T-cell (primary cell): ENCODE data around the gene FCHSD2. TPM values are rescaled to one million over a fixed set of nuclear protein-coding genes. Genes with fewer than 3 reads are reported as not detected.

Source experiments
- ATAC-seq, 4 experiments: fragments of 200-7000 bp in 3 of 4; fragments of 150-1000 bp in 1 of 4; cut with Tn5 transposase; replicated peaks in 1 of 4; 1 replicate in 3 of 4; 2 replicates in 1 of 4; pipeline ENCODE4 v1.10.0; 2021; ENCODE audit warnings: moderate library complexity in 3 of 4, mild to moderate bottlenecking in 2 of 4, moderate number of reproducible peaks in 1 of 4
- CTCF ChIA-PET, 2 donors: fragments of 300-600 bp; sonication (Branson Sonifier 250); formaldehyde crosslinking; loops; one replicate each; lab custom pipeline; 2022; ENCODE audit warnings: antibody characterized with exemption in 2 of 2; lab: Charles Lee
- POLR2A ChIA-PET, 2 donors: fragments of 300-600 bp; sonication (Branson Sonifier 250); formaldehyde crosslinking; loops; one replicate each; lab custom pipeline; 2022; ENCODE audit warnings: antibody characterized with exemption in 2 of 2; lab: Charles Lee
- DNase-seq, 35 experiments: peaks; one replicate each; pipeline versions ENCODE4 v3.0.0 to v3.0.0-alpha.2; 2013 to 2023
- H3K27ac ChIP-seq: one replicate; pipeline ENCODE4 v1.5.1; 2013; ENCODE audit warnings: low read length
- H3K27me3 ChIP-seq, 2 experiments: replicated peaks in 1 of 2; 1 replicate in 1 of 2; 2 replicates in 1 of 2; pipeline versions ENCODE4 v1.6.1 to v1.7.0; 2013; ENCODE audit warnings: low read length in 1 of 2, mixed read lengths in 1 of 2; ENCODE audit not compliant: control insufficient read depth in 2 of 2, insufficient read depth in 2 of 2; ENCODE audit errors: extremely low read depth in 1 of 2
- H3K36me3 ChIP-seq, 2 donors: 1 replicate in 1 of 2; 2 replicates in 1 of 2; pipeline versions ENCODE4 v1.6.1 to v1.7.0; 2013; ENCODE audit warnings: low read length in 1 of 2; ENCODE audit not compliant: control insufficient read depth in 2 of 2, insufficient read depth in 1 of 2; ENCODE audit errors: extremely low read depth in 1 of 2
- H3K4me1 ChIP-seq, 2 experiments: 1 replicate in 1 of 2; 2 replicates in 1 of 2; pipeline versions ENCODE4 v1.6.1 to v1.7.0; 2013; ENCODE audit warnings: low read length in 2 of 2, mixed read lengths in 1 of 2; ENCODE audit not compliant: insufficient read depth in 2 of 2, control insufficient read depth in 1 of 2; ENCODE audit errors: extremely low read depth in 1 of 2
- H3K4me3 ChIP-seq, 2 donors: 1 replicate in 1 of 2; 2 replicates in 1 of 2; pipeline versions ENCODE4 v1.5.1 to v1.7.0; 2013; ENCODE audit warnings: mild to moderate bottlenecking in 2 of 2, low read length in 1 of 2, moderate library complexity in 1 of 2; ENCODE audit not compliant: control insufficient read depth in 1 of 2; ENCODE audit errors: extremely low read depth in 1 of 2
- H3K9me3 ChIP-seq: 2 replicates; pipeline ENCODE4 v1.7.0; 2013
- H3K27ac Mint-ChIP-seq, 2 donors: one replicate each; pipeline ENCODE4 v1.8.0; 2020 to 2021; ENCODE audit warnings: mild to moderate bottlenecking in 2 of 2, mixed read lengths in 2 of 2
- H3K27me3 Mint-ChIP-seq, 2 donors: one replicate each; pipeline ENCODE4 v1.8.0; 2021 to 2022; ENCODE audit warnings: mixed read lengths in 2 of 2
- H3K36me3 Mint-ChIP-seq: one replicate; pipeline ENCODE4 v1.8.0; 2021; ENCODE audit warnings: mixed read lengths
- H3K4me1 Mint-ChIP-seq, 3 donors: one replicate each; pipeline ENCODE4 v1.8.0; 2020 to 2022; ENCODE audit warnings: mixed read lengths in 3 of 3, mild to moderate bottlenecking in 1 of 3
- H3K4me3 Mint-ChIP-seq, 3 donors: one replicate each; pipeline ENCODE4 v1.8.0; 2020 to 2022; ENCODE audit warnings: mild to moderate bottlenecking in 3 of 3, mixed read lengths in 3 of 3, moderate library complexity in 3 of 3
- H3K9me3 Mint-ChIP-seq, 3 donors: one replicate each; pipeline ENCODE4 v1.8.0; 2020 to 2022; ENCODE audit warnings: mixed read lengths in 3 of 3
- WGBS: methylation state at CpG from one replicate; pipeline ENCODE4 v1.1.5; 2013; ENCODE audit warnings: missing lambda C conversion rate; ENCODE audit not compliant: insufficient coverage; 5-methylcytosine and 5-hydroxymethylcytosine counted together
- total RNA-seq, 35 experiments: library from RNA in 6 of 35; stranded (reverse) in 6 of 35; fragments of 120-200 nt in 1 of 35; gene quantifications; one replicate each; pipeline versions ENCODE4 v1.2.1 to v1.2.4 and lab custom pipeline; 2013 to 2026

Gene FCHSD2
- total RNA-seq, 5 donors from 2014 or later (not counting 1 experiment from before 2014, with no cell fraction given), result 37.0 to 53.8 (median 46.3) TPM

DNA sequence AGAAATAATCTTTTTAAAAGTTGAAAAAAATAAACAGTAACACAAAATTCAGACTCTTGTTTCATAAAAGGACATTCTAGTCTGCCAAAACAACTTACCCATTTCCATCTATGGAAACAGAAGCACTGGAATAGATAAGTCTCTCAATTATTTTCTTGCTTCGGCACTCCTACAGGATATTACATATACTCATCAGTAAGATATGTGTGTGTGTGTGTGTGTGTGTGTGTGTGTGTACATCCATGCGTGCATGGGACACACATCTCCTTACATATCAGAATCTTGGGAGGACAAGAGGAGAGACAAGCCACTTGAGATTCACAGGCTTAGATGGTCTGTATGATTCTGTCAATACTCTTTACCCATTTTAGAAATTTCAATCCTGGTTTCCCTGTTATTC, 183.3 kb downstream of the FCHSD2 start:
- no peak overlapping the region for H3K4me3 ChIP-seq
- no peak for DNase-seq
- no peaks in the 10 kb centered on the region for H3K4me1 Mint-ChIP-seq
- ATAC-seq, result no peak
- H3K9me3 ChIP-seq, result no peaks in the 10 kb centered on the region
- ChIA-PET CTCF (no interaction called here), POLR2A (no interaction called here)
- no peak overlapping the region for H3K4me3 Mint-ChIP-seq
- H3K27me3 Mint-ChIP-seq, result no peaks in the 10 kb centered on the region
- H3K9me3 Mint-ChIP-seq, result no peaks in the 10 kb centered on the region
- H3K27me3 ChIP-seq, result no peaks in the 10 kb centered on the region
- H3K36me3 Mint-ChIP-seq, result peaks cover 36% of the 10 kb centered on the region
- no CpG with 5 or more reads among the region's 2 CpGs for WGBS
- no peak overlapping the region for H3K27ac Mint-ChIP-seq
- H3K36me3 ChIP-seq, result peaks cover 0 to 9% of the 10 kb centered on the region in 2 donors
- no peaks in the 10 kb centered on the region for H3K4me1 ChIP-seq
- H3K27ac ChIP-seq, result no peak overlapping the region

DNA sequence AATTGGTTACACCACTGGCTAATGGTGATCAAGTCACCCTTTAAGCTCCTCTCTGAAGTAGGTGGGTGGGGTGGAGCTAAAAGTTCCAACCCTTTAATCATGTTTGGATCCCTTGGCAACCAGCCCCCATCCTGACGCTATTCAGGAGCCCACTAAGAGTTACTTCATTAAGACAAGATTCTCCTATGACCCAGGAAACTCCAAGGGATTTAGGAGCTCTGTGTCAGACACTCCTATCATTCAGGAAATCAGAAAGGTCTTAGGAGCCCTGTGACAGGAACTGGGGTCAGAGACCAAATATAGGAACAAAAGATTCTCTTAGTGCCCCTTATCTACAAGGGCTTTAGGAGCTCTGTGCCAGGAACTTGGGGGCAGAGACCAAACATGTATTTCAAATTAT, 186.7 kb downstream of the FCHSD2 start:
- Histone ChIP-seq H3K4me1 (no peaks in the 10 kb centered on the region), H3K27me3 (no peaks in the 10 kb centered on the region), H3K27ac (no peak overlapping the region), H3K4me3 (no peak overlapping the region), H3K9me3 (no peaks in the 10 kb centered on the region), H3K36me3 (peaks cover 0 to 5% of the 10 kb centered on the region in 2 donors)
- ATAC-seq, result no peak
- Mint-ChIP-seq H3K9me3 (no peaks in the 10 kb centered on the region), H3K36me3 (peaks cover 33% of the 10 kb centered on the region), H3K4me3 (no peak overlapping the region), H3K27ac (no peak overlapping the region), H3K4me1 (no peaks in the 10 kb centered on the region), H3K27me3 (no peaks in the 10 kb centered on the region)
- ChIA-PET CTCF (interaction anchor here in 1 of 2 donors (0.6 kb wide), 1 partner anchor 31 kb away, joined by 9 read pairs; no protein-coding TSS in a partner anchor), POLR2A (no interaction called here)
- WGBS, result 100% methylated on average over 1 of the region's 1 CpG
- no peak for DNase-seq

DNA sequence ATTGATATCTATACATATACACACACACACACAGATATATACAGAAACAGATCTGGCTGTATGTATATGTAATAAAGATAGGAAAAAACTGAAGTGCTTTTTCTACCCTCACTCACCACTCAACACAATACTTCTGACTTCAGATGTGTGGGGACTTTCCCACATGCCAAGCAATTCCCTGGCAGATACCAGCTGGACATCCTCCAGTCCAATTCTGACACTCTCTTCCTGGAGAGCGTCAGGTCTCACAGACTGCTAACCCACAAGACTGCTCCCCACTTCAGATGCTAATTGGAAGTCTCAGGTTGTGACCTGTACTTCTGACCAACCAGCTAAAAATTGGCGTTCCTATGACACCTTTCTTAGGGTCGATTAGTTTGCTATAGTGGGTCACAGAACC, 187.3 kb downstream of the FCHSD2 start:
- Histone ChIP-seq H3K36me3 (peaks cover 0 to 3% of the 10 kb centered on the region in 2 donors), H3K27me3 (no peaks in the 10 kb centered on the region), H3K4me3 (no peak overlapping the region), H3K4me1 (no peaks in the 10 kb centered on the region), H3K9me3 (no peaks in the 10 kb centered on the region), H3K27ac (no peak overlapping the region)
- CTCF ChIA-PET, result no interaction called here
- no peak for ATAC-seq
- no peak overlapping the region for H3K4me3 Mint-ChIP-seq
- no peak overlapping the region for H3K27ac Mint-ChIP-seq
- POLR2A ChIA-PET, result no interaction called here
- no peaks in the 10 kb centered on the region for H3K27me3 Mint-ChIP-seq
- WGBS, result 75% methylated on average over 1 of the region's 3 CpGs
- H3K9me3 Mint-ChIP-seq, result no peaks in the 10 kb centered on the region
- peaks cover 33% of the 10 kb centered on the region for H3K36me3 Mint-ChIP-seq
- no peak for DNase-seq
- no peaks in the 10 kb centered on the region for H3K4me1 Mint-ChIP-seq

DNA sequence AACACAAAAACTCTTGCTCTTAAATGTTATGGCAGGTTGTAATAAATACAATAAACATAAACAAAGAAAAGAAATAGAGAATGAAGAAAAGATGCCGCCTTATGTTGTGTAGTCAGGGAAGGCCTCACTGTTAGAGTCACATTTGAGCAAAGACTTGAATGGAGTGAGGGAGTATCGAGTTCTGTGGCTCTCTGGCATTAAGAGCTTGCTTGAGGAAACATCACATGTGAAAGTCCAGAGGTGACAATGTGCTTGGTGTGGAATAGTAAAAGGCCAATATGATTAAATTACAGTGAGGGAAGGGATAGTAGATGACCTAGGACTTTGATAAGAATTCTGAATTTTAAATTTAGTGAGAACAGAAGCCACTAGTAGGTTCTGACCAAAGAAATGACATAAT, 188.5 kb downstream of the FCHSD2 start:
- Mint-ChIP-seq H3K27ac (no peak overlapping the region), H3K27me3 (no peaks in the 10 kb centered on the region), H3K4me1 (peaks cover 0 to 2% (median 0%) of the 10 kb centered on the region in 3 donors), H3K36me3 (peaks cover 24% of the 10 kb centered on the region), H3K9me3 (no peaks in the 10 kb centered on the region), H3K4me3 (no peak overlapping the region)
- Histone ChIP-seq H3K27me3 (no peaks in the 10 kb centered on the region), H3K36me3 (peaks cover 0 to 3% of the 10 kb centered on the region in 2 donors), H3K27ac (no peak overlapping the region), H3K4me3 (no peak overlapping the region), H3K9me3 (no peaks in the 10 kb centered on the region), H3K4me1 (no peaks in the 10 kb centered on the region)
- ChIA-PET CTCF (interaction anchor here in 1 of 2 donors (0.7 kb wide), 1 partner anchor 297 kb away, joined by 4 read pairs; no protein-coding TSS in a partner anchor), POLR2A (no interaction called here)
- no peak for ATAC-seq
- DNase-seq, result no peak
- WGBS, result 92% methylated on average over 2 of the region's 2 CpGs

DNA sequence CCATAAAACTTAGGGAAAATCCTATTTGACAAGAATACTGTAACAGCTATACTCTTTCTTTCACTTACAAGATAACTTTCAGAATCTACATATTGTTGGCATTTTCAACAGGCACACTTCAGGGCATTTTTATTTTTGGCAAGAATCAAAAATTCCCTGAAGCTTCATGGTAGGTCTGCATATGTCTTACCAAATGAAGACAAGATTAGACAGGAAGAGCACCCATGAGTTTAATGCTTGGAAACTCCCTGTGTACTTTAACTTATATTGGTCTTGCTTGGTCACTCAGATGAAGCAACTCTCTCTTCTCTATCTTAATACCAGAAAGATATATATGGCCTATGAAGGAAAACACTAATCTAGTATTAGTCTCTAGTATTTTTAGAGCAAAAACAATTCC, 190.2 kb downstream of the FCHSD2 start:
- DNase-seq (no peak), ATAC-seq (no peak)
- Histone ChIP-seq H3K4me3 (no peak overlapping the region), H3K36me3 (no peaks in the 10 kb centered on the region), H3K27me3 (no peaks in the 10 kb centered on the region), H3K27ac (no peak overlapping the region), H3K9me3 (no peaks in the 10 kb centered on the region), H3K4me1 (no peaks in the 10 kb centered on the region)
- Mint-ChIP-seq H3K27me3 (no peaks in the 10 kb centered on the region), H3K36me3 (peaks cover 13% of the 10 kb centered on the region), H3K4me1 (peaks cover 0 to 2% (median 0%) of the 10 kb centered on the region in 3 donors), H3K4me3 (no peak overlapping the region), H3K27ac (no peak overlapping the region), H3K9me3 (no peaks in the 10 kb centered on the region)
- ChIA-PET CTCF (interaction anchor here in 1 of 2 donors (0.7 kb wide), 1 partner anchor 340 kb away, joined by 4 read pairs; no protein-coding TSS in a partner anchor), POLR2A (no interaction called here)

DNA sequence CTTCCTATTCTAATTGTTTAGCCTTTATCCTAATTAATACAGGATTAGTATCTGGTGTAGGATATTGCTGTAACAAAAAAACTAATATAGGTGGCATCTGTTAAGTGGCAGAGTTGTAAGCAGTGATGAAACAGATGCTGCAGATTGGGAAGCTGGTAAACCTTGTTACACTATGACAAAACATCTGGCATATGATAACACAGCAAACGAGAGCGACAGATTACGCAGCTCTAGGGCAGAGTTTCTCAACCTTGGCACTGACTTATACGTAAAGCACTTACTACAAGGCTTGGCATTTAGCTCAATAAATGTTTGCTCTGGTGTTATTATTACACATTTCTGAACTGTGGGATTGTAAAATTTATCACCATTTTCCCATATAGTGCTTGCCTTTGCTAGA, 190.9 kb downstream of the FCHSD2 start:
- H3K4me1 ChIP-seq, result no peaks in the 10 kb centered on the region
- H3K27me3 ChIP-seq, result no peaks in the 10 kb centered on the region
- no peak overlapping the region for H3K27ac ChIP-seq
- POLR2A ChIA-PET, result no interaction called here
- H3K4me3 ChIP-seq, result no peak overlapping the region
- DNase-seq (no peak), ATAC-seq (no peak)
- Mint-ChIP-seq H3K27me3 (no peaks in the 10 kb centered on the region), H3K36me3 (peaks cover 11% of the 10 kb centered on the region), H3K27ac (no peak overlapping the region), H3K9me3 (no peaks in the 10 kb centered on the region), H3K4me1 (peaks cover 0 to 2% (median 0%) of the 10 kb centered on the region in 3 donors), H3K4me3 (no peak overlapping the region)
- no CpG with 5 or more reads among the region's 4 CpGs for WGBS
- CTCF ChIA-PET, result no interaction called here
- H3K36me3 ChIP-seq, result no peaks in the 10 kb centered on the region
- H3K9me3 ChIP-seq, result no peaks in the 10 kb centered on the region

DNA sequence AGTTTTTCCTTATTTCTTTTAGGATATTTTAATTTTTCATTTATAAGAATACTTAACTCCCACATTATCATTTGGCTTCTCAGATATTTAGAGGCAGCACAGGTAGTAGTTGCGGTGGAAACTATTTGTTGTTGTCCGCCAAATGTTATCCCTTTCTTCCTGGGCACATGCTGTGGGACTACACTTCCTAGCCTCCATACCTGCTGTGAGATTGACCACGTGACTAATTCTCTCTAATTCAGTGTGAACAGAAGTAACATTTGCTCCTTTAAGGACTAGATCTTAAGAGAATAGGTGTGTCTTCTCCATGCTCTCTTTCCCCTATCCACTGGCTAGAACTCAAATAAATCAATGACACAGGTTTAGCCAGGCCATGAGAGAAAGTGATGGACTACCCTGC, 191.4 kb downstream of the FCHSD2 start:
- H3K9me3 ChIP-seq, result no peaks in the 10 kb centered on the region
- no peaks in the 10 kb centered on the region for H3K27me3 ChIP-seq
- H3K4me1 ChIP-seq, result no peaks in the 10 kb centered on the region
- no peak overlapping the region for H3K4me3 ChIP-seq
- no peaks in the 10 kb centered on the region for H3K27me3 Mint-ChIP-seq
- DNase-seq (no peak), ATAC-seq (no peak)
- no CpG with 5 or more reads among the region's 3 CpGs for WGBS
- no peaks in the 10 kb centered on the region for H3K36me3 ChIP-seq
- peaks cover 0 to 2% (median 0%) of the 10 kb centered on the region in 3 donors for H3K4me1 Mint-ChIP-seq
- peaks cover 8% of the 10 kb centered on the region for H3K36me3 Mint-ChIP-seq
- no peaks in the 10 kb centered on the region for H3K9me3 Mint-ChIP-seq
- no peak overlapping the region for H3K27ac Mint-ChIP-seq
- H3K27ac ChIP-seq, result no peak overlapping the region
- POLR2A ChIA-PET, result no interaction called here
- no peak overlapping the region for H3K4me3 Mint-ChIP-seq
- CTCF ChIA-PET, result interaction anchor here in 1 of 2 donors (0.7 kb wide), 1 partner anchor 185 kb away, joined by 3 read pairs; no protein-coding TSS in a partner anchor
